Hippocampal formation (tissue), 2 donors: ENCODE measurements around the gene GSTO1.

Experiments
- DNase-seq, 2 donors: peaks; one replicate each; lab custom pipeline; 2025; lab: John Stamatoyannopoulos, UW

Gene GSTO1

GRCh38 chr10:104251443-104251842 is 3.2 kb upstream of the GSTO1 start:
- no peak for DNase-seq

- DNase-seq = no peak
Measured at GRCh38 chr10:104252368-104252767, 2.3 kb upstream of the GSTO1 start.

DNA sequence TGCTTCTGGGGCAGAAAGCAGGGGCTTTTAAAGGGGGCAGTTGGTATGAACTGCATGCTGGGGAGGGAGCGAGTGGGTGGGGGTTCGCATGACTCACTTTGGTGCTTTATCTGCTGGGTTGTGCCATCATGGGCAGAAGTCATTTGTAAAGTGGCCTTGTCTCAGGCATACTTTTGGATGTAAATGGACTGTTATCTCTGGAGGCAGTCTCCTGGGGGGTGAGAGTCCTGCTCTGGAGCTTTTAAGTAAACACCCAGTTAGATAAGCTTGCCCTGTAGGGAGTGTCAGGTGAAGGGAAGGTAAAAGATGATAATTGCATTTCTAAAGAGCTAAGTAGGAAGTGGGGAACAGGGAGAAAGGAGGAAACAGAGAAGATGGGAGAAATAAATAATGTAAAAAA is 1.6 kb upstream of the GSTO1 start:
- DNase-seq = no peak

DNA sequence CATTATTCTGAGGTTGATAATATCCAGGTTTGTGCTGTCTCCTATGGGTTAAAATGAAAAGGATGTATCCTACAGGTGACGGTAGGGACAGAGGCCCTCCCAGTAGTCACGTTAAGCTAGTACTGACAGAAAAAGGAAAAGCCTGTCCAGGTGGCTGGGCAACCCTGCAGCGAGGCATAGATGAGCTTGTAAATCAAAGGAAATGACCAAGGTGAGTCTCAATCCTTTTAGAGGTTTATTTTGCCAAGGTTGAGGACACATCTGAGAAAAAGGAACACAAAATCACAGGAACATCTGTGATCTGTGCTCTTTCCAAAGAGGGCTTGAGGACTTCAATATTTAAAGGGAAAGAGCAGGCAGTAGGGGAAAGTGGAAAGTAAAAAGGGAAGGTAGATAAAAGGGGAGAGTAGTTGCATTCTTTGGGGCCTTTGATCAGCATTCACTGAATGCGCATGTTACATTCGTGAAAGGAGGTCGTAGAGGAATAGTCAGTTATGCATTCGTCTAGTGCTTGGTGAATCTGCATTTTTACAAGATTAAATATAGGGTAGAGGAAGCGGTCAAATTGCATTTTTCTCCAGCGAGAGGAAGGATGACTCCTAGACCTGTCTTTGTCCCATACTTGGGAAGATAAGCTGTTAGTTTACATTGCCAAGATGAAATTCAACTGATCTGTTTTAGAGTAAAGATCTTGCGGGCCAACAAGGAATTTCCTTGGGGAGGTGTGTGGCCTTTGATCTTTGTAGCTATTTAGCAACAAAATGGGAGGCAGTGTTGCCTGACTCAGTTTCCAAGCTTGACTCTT is 884 bp upstream of the GSTO1 start:
- DNase-seq = no peak

- DNase-seq = peak; percentile 17 to 81
Measured at GRCh38 chr10:104255311-104255981, 754 bp downstream of the GSTO1 start.

GRCh38 chr10:104256335-104256961 is 1.8 kb downstream of the GSTO1 start:
- no peak for DNase-seq

- DNase-seq = no peak
Measured at GRCh38 chr10:104257235-104257634, 2.5 kb downstream of the GSTO1 start.

GRCh38 chr10:104258209-104258608 is 3.5 kb downstream of the GSTO1 start:
- no peak for DNase-seq

- no peak for DNase-seq
Measured at GRCh38 chr10:104259456-104259855, 4.8 kb downstream of the GSTO1 start.

DNA sequence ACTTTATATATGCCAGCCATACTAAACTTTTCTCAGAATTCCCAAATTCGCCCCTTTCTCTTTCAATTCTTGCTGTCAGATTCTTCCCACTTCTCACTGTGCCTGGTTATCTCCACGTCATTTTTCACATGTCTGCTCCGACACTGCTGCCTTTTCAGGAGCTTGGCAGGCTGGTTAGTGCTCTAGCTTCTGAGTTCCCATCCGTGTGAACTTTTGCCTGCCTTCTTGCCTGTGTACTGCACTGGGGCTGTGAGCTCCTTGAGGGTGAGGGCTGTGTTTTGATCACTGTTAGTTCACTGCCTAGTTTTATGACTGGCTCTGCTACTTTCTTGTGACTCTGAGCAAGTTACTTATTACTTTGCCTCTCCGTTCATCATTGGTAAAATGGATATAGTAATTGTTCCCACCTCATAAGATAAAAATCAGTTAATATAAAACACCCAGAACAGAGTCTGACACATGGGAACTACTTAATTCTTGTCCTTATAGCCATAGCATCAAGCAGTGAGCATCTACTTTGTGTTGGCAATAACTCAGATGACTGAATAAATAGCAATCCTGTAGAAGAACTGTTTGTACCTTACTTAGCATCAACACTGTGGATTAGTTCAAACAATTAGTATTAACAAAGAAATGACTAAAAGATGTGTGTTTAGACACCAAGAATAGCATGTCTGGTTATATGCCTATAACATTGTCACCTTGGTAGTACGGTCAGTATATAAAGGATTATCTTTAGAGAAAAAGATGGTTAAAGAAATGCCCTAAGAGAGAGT is 5.5 kb downstream of the GSTO1 start:
- no peak for DNase-seq

GRCh38 chr10:104260775-104261115 is 6.1 kb downstream of the GSTO1 start:
- DNase-seq = no peak

- no peak for DNase-seq
Measured at GRCh38 chr10:104262055-104262454, 7.4 kb downstream of the GSTO1 start.

DNA sequence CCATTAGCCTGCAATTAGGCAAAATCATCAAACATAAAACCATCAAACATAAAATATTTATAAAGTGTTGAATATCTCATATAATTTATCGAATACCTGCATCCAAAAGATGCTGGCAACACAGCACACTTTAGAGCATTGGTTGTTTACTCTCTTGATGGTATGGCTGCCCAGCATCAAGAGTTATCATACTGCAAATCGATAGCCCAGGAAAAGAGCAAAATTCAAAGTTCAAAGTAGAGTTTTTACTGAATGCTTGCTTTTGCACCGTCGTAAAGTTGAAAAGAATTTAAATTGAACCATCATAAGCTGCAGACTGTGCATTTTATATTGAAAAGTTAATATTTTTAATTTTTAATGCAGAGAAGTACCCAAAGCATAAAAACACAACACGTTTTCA is 10.1 kb downstream of the GSTO1 start:
- DNase-seq = no peak

- DNase-seq = no peak
Measured at GRCh38 chr10:104267721-104268404, 13.2 kb downstream of the GSTO1 start.

- no peak for DNase-seq
Measured at GRCh38 chr10:104268405-104268712, 13.7 kb downstream of the GSTO1 start.

DNA sequence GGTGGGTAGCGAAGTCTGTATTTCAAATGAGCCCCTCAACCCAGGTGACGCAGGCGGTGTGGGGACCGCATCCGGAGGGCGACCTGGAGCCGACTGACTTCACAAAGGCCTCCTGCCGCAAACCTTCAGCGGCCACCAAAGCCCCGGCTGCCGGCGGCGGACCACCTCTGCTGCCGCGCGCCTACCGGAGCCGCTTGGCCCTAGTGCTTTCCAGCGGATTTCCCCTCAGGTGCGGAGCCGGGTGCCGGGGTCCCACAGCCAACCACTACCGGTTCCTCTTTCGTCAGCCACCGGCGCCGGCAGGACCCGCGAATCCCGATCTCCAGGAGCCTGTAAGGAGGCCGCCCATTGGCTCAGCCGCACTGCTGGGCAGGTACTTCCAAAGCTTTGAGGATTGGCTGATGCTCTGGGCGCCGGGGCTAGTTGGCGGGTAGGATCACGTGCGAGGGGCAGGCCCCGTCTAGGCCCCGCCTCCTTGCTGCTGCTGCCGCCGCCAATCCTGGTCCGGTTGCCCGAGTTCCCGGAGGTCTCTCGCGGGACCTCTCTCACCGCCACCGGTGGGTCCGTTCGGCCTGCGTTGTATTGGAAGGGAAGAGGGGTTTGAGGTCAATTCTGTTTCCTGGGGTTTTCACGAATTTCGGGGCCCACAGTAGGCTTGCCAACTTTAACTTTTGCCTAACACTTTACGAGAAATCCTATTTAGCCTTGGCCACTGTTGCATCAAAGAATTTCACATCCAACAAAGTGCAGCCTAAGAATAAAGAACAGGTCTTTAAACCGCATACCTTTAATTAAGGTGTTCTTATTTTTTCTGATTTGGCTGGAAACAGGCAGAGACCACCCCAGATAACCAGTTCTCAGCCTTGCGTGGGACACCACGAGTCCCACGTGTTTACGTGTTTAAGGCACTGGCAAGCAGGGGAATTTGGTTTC is 14.3 kb downstream of the GSTO1 start, which contains the start of gene GSTO2:
Gene GSTO2, plus strand, starts transcription at position 472 of the 933 bp plus-strand sequence. CDS start 5,732 bp downstream, outside the sequence.
- peak; percentile 98 for DNase-seq

DNA sequence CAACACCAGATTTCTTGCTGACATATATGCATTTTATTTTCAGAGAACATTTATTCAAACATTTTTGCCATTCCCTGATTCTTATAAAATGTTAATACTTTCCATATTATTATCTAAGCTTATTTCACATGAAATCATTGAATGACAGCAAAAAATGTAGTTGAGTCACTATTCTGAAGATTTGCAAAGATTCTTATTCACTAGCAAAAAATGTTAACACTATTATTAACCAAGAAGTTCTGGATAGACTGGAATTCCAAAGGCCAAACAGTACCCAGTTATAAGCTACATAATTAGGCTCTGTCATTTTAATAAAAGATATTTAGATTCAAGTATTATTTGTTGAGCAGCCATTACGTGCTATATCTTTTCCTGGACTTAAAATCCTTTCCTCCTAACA is 18.6 kb downstream of the GSTO1 start:
- DNase-seq = no peak

- DNase-seq = no peak
Measured at GRCh38 chr10:104273899-104274575, 19.3 kb downstream of the GSTO1 start.

DNA sequence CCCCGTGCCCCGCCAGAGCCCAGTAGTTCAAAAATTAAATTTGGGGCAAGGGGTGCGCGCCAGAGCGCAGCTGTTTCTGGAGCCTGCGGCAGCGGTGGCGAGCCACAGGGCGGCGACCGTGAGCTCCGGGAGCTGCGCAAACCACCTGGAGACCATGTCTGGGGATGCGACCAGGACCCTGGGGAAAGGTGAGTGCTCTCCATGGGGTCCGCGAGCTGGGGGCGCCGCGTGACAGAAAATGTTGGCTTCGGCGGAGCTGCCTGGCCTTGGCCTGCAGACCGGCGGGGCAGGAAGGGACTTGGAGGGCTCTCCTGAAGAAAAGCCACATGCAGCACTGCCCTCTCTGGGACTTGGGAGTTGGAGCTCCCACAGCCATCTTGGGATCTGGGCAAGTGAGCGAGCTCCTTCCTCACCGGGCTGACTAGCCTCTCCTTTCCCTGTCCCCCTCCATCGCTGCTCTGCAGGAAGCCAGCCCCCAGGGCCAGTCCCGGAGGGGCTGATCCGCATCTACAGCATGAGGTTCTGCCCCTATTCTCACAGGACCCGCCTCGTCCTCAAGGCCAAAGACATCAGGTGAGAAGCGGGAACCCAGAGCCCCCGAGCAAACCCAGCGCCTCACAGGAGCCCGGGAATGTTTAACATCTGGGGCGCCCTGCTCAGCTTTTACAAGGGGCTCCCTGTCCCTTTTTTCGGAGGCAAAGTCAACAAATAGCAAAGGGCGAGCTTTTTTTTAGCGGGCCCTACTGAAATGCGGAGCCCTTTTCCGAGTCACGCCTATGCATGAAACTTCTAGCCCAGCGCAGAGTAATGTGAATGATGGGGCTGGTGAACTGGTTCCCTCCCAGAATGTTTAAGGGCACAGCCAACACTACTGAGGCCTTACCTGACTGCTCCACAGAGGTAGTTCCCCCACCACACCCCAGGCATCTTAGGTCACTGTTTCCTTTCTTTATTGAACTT is 20.4 kb downstream of the GSTO1 start:
- DNase-seq = peak in 1 of 2 donors; percentile 71
